Prostate gland (tissue), 2 donors: Measurements from ENCODE around the gene DENND2A. TPM values are rescaled to one million over a fixed set of nuclear protein-coding genes. Genes with fewer than 3 reads are reported as not detected.
"Not testable (repeated sequence)": the region's sequence is repeated elsewhere in the genome, so short reads cannot be mapped to it uniquely, and the experiment has no call there.

Experiments
- DNase-seq: peaks from one replicate; pipeline ENCODE4 v3.0.0-alpha.2; 2019; ENCODE audit warnings: low spot score
- H3K27ac ChIP-seq, 2 donors: fragments of 200-600 bp; sonication (generic); 2 replicates each; pipeline ENCODE4 v1.5.1; 2017 to 2019
- H3K27me3 ChIP-seq: fragments of 200-600 bp; sonication (generic); replicated peaks from 2 replicates; pipeline ENCODE4 v1.5.1; 2019; ENCODE audit not compliant: insufficient read depth
- H3K36me3 ChIP-seq, 2 donors: fragments of 200-600 bp; sonication (generic); 1 replicate in 1 of 2; 2 replicates in 1 of 2; pipeline versions ENCODE4 v1.5.1 to v1.8.1; 2017 to 2019
- H3K4me1 ChIP-seq: fragments of 200-600 bp; sonication (generic); replicated peaks from 2 replicates; pipeline ENCODE4 v1.5.1; 2019
- H3K4me3 ChIP-seq, 2 donors: fragments of 200-600 bp; sonication (generic); 2 replicates each; pipeline ENCODE4 v1.5.1; 2017 to 2019
- H3K9me3 ChIP-seq: fragments of 200-600 bp; sonication (generic); 2 replicates; pipeline ENCODE4 v1.5.1; 2017
- CTCF ChIP-seq, 4 experiments: fragments of 200-600 bp in 2 of 4; fragments of 450-650 bp in 2 of 4; sonication (generic) in 2 of 4; IDR thresholded peaks; 1 replicate in 3 of 4; 2 replicates in 1 of 4; pipeline ENCODE4 v1.5.1; 2016 to 2019; ENCODE audit warnings: antibody characterized with exemption in 4 of 4, mild to moderate bottlenecking in 2 of 4, moderate library complexity in 2 of 4
- POLR2A ChIP-seq: fragments of 450-650 bp; IDR thresholded peaks from one replicate; pipeline ENCODE4 v1.6.1; 2016; ENCODE audit warnings: antibody characterized with exemption, mild to moderate bottlenecking
- POLR2AphosphoS5 ChIP-seq: sonication (generic); formaldehyde crosslinking; IDR thresholded peaks from one replicate; pipeline ENCODE4 v1.6.1; 2017; ENCODE audit warnings: antibody characterized with exemption
- WGBS: methylation state at CpG from one replicate; pipeline ENCODE4 v1.1.5; 2018; 5-methylcytosine and 5-hydroxymethylcytosine counted together
- intact Hi-C: fragments of 100-400 bp; cut with DNase I; formaldehyde crosslinking; loops from one replicate; pipeline ENCODE4 v1.14.2; 2022
- total RNA-seq, 2 donors: library from RNA; depleted of rRNA; stranded (reverse); fragments of >200 nt; gene quantifications; one replicate each; pipeline ENCODE4 v1.1.0, GENCODE V29; 2016

Gene DENND2A
- total RNA-seq, 2 donors from 2014 or later = 4.0 to 9.2 TPM

GRCh38 chr7:140576589-140576988 is 64.0 kb downstream of the DENND2A start:
- TF ChIP-seq CTCF (IDR thresholded peaks at IDR 0.05) = no peak
- TF ChIP-seq POLR2A = no peak
- no peak for TF ChIP-seq POLR2AphosphoS5
- Histone ChIP-seq H3K4me1 (no peaks in the 10 kb centered on the region), H3K27me3 (no peaks in the 10 kb centered on the region), H3K27ac (no peak overlapping the region), H3K4me3 (no peak overlapping the region), H3K36me3 (no peaks in the 10 kb centered on the region), H3K9me3 (no peaks in the 10 kb centered on the region)
- no peak for DNase-seq
- intact Hi-C loops = no loop called here
- 45% methylated on average over 1 of the region's 1 CpG for WGBS

- H3K36me3 ChIP-seq = no peaks in the 10 kb centered on the region
- H3K4me3 ChIP-seq = no peak overlapping the region
- no peaks in the 10 kb centered on the region for H3K27me3 ChIP-seq
- DNase-seq = no peak
- no peaks in the 10 kb centered on the region for H3K4me1 ChIP-seq
- intact Hi-C loops = no loop called here
- TF ChIP-seq POLR2A (no peak), POLR2AphosphoS5 (no peak), CTCF (IDR thresholded peaks at IDR 0.05) (no peak)
- no peak overlapping the region for H3K27ac ChIP-seq
- 89% methylated on average over 5 of the region's 5 CpGs for WGBS
- no peaks in the 10 kb centered on the region for H3K9me3 ChIP-seq
Measured at GRCh38 chr7:140571538-140572122, 69.0 kb downstream of the DENND2A start.

- Histone ChIP-seq H3K27ac (no peak overlapping the region), H3K27me3 (no peaks in the 10 kb centered on the region), H3K4me1 (no peaks in the 10 kb centered on the region), H3K9me3 (no peaks in the 10 kb centered on the region), H3K4me3 (no peak overlapping the region), H3K36me3 (no peaks in the 10 kb centered on the region)
- intact Hi-C loops = no loop called here
- TF ChIP-seq CTCF (IDR thresholded peaks at IDR 0.05) (no peak), POLR2AphosphoS5 (no peak), POLR2A (no peak)
- DNase-seq = no peak
- WGBS = 95% methylated on average over 10 of the region's 10 CpGs
Measured at GRCh38 chr7:140570120-140570519, 70.5 kb downstream of the DENND2A start.

- TF ChIP-seq POLR2A = no peak
- TF ChIP-seq CTCF (IDR thresholded peaks at IDR 0.05) = no peak
- no peak for TF ChIP-seq POLR2AphosphoS5
- no peak for DNase-seq
- intact Hi-C loops = no loop called here
- no peaks in the 10 kb centered on the region for H3K4me1 ChIP-seq
- H3K27me3 ChIP-seq = no peaks in the 10 kb centered on the region
- H3K9me3 ChIP-seq = no peaks in the 10 kb centered on the region
- H3K27ac ChIP-seq = no peak overlapping the region
- no peak overlapping the region for H3K4me3 ChIP-seq
- 85% methylated on average over 17 of the region's 17 CpGs for WGBS
- no peaks in the 10 kb centered on the region for H3K36me3 ChIP-seq
Measured at GRCh38 chr7:140568021-140568813, 72.4 kb downstream of the DENND2A start.

- DNase-seq, H3K27me3 ChIP-seq, H3K36me3 ChIP-seq, H3K27ac ChIP-seq, H3K4me3 ChIP-seq, H3K4me1 ChIP-seq, H3K9me3 ChIP-seq: not testable (repeated sequence)
- WGBS = 75% methylated on average over 6 of the region's 6 CpGs
- intact Hi-C loops = loop anchor here (2.0 kb wide), 1 partner anchor 73 kb away; no protein-coding TSS in a partner anchor
Measured at GRCh38 chr7:140566186-140566585, 74.4 kb downstream of the DENND2A start.

- H3K4me3 ChIP-seq, H3K36me3 ChIP-seq, H3K4me1 ChIP-seq, H3K27ac ChIP-seq, DNase-seq, H3K9me3 ChIP-seq, H3K27me3 ChIP-seq: not testable (repeated sequence)
- intact Hi-C loops = loop anchor here (2.0 kb wide), 1 partner anchor 73 kb away; no protein-coding TSS in a partner anchor
- whole genome bisulfite sequencing = 75% methylated on average over 5 of the region's 5 CpGs
Measured at GRCh38 chr7:140565761-140566160, 74.9 kb downstream of the DENND2A start.
